Measurements from ENCODE around the gene CTNNA2.

DNA sequence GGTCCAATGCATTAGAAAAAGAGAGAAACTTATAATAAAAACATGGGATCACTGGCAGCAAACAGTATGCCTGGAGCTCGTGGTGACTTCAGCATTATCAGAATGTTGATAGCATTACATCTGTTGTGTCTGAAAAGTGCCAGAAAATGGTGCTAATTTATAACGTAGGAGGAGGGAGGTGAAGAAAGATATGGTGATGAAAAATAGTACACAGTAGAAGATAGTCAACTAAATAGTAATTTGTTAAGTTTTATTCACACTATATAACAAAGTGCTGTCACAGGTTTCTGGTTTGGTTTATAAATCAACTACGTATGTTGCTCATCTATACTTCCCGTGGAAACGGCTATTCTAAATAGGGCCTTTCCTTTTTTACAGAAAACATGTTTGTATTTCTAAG, 674.3 kb downstream of the CTNNA2 start:
- TF ChIP-seq, protein P1, sequence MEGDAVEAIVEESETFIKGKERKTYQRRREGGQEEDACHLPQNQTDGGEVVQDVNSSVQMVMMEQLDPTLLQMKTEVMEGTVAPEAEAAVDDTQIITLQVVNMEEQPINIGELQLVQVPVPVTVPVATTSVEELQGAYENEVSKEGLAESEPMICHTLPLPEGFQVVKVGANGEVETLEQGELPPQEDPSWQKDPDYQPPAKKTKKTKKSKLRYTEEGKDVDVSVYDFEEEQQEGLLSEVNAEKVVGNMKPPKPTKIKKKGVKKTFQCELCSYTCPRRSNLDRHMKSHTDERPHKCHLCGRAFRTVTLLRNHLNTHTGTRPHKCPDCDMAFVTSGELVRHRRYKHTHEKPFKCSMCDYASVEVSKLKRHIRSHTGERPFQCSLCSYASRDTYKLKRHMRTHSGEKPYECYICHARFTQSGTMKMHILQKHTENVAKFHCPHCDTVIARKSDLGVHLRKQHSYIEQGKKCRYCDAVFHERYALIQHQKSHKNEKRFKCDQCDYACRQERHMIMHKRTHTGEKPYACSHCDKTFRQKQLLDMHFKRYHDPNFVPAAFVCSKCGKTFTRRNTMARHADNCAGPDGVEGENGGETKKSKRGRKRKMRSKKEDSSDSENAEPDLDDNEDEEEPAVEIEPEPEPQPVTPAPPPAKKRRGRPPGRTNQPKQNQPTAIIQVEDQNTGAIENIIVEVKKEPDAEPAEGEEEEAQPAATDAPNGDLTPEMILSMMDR (conservative IDR thresholded peaks at IDR 0.05), result no peak
- TF ChIP-seq EZH2 (IDR thresholded peaks at IDR 0.05; ENCODE audit: low read depth), result no peak

All from PC-9 (cell line).